ENCODE results near the gene NFIL3.

GRCh38 chr9:91386765-91387164, 36.9 kb downstream of the NFIL3 start:
- TF ChIP-seq MAX (IDR thresholded peaks at IDR 0.05) (no peak), TAF1 (IDR thresholded peaks at IDR 0.05; ENCODE audit: low read depth) (no peak), FOXM1 (IDR thresholded peaks at IDR 0.05; ENCODE audit: borderline replicate concordance, low read depth) (no peak), EP300 (IDR thresholded peaks at IDR 0.05; ENCODE audit: borderline replicate concordance) (no peak), RAD21 (IDR thresholded peaks at IDR 0.05; ENCODE audit: low read depth) (no peak), ZBTB7A (IDR thresholded peaks at IDR 0.05; ENCODE audit: low read depth) (no peak), NFIC (IDR thresholded peaks at IDR 0.05) (no peak), TEAD4 (IDR thresholded peaks at IDR 0.05) (no peak), CEBPB (IDR thresholded peaks at IDR 0.05) (no peak), EGR1 (IDR thresholded peaks at IDR 0.05) (no peak), USF1 (IDR thresholded peaks at IDR 0.05) (no peak)
- TF ChIP-seq, protein P1, sequence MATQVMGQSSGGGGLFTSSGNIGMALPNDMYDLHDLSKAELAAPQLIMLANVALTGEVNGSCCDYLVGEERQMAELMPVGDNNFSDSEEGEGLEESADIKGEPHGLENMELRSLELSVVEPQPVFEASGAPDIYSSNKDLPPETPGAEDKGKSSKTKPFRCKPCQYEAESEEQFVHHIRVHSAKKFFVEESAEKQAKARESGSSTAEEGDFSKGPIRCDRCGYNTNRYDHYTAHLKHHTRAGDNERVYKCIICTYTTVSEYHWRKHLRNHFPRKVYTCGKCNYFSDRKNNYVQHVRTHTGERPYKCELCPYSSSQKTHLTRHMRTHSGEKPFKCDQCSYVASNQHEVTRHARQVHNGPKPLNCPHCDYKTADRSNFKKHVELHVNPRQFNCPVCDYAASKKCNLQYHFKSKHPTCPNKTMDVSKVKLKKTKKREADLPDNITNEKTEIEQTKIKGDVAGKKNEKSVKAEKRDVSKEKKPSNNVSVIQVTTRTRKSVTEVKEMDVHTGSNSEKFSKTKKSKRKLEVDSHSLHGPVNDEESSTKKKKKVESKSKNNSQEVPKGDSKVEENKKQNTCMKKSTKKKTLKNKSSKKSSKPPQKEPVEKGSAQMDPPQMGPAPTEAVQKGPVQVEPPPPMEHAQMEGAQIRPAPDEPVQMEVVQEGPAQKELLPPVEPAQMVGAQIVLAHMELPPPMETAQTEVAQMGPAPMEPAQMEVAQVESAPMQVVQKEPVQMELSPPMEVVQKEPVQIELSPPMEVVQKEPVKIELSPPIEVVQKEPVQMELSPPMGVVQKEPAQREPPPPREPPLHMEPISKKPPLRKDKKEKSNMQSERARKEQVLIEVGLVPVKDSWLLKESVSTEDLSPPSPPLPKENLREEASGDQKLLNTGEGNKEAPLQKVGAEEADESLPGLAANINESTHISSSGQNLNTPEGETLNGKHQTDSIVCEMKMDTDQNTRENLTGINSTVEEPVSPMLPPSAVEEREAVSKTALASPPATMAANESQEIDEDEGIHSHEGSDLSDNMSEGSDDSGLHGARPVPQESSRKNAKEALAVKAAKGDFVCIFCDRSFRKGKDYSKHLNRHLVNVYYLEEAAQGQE (IDR thresholded peaks at IDR 0.05; ENCODE audit: low read depth): no peak

All from Ishikawa (cell line).